ENCODE data around the gene IL1A. TPM values are rescaled to one million over a fixed set of nuclear protein-coding genes. Genes with fewer than 3 reads are reported as not detected.

IL1A gene
- total RNA-seq, 2 donors from 2014 or later, result 0.49 to 2.0 TPM

DNA sequence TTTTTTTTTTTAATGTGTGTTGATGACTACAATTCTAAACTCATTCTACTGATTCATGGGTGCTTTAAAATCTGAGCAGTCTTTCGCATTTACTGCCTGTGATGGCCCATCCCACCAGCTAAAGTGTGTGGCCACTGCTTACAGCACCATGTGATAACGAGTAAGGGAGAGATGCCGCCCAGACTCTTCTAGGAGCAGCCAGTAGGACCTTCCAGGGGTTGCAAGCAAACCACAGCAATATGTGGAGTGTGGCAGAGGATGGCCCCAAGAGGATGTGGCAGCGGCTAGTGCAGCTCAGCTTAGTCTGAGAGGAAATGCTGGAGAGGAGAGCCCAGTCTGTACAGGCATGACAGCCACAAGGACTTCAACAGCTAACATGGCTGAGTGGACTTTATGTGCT, 37.4 kb upstream of the IL1A start:
- peak in 1 of 2 donors; percentile 57 for DNase-seq (ENCODE audit: low spot score in 2 of 2)
- H3K9me3 Mint-ChIP-seq, result no peaks in the 10 kb centered on the region
- peak; percentile 48 to 61 for ATAC-seq
- peak overlapping the region; percentile 23 to 85 for H3K27ac Mint-ChIP-seq
- H3K36me3 Mint-ChIP-seq, result no peaks in the 10 kb centered on the region

- Mint-ChIP-seq H3K9me3 (no peaks in the 10 kb centered on the region), H3K27ac (peak overlapping the region; percentile 46 to 85), H3K36me3 (no peaks in the 10 kb centered on the region)
- DNase-seq (ENCODE audit: low spot score in 2 of 2), result peak; percentile 63 to 65
- ATAC-seq, result peak; percentile 98 to 99
These were observed 36.8 kb upstream of the IL1A start for GRCh38 chr2:112821142-112821541.

- no peaks in the 10 kb centered on the region for H3K9me3 Mint-ChIP-seq
- no peak for DNase-seq (ENCODE audit: low spot score in 2 of 2)
- no peaks in the 10 kb centered on the region for H3K36me3 Mint-ChIP-seq
- no peak overlapping the region for H3K27ac Mint-ChIP-seq
- no peak for ATAC-seq
These were observed 36.0 kb upstream of the IL1A start for GRCh38 chr2:112820343-112820742.

GRCh38 chr2:112819081-112819480, 34.8 kb upstream of the IL1A start:
- ATAC-seq, result no peak
- Mint-ChIP-seq H3K36me3 (no peaks in the 10 kb centered on the region), H3K9me3 (no peaks in the 10 kb centered on the region), H3K27ac (no peak overlapping the region)
- no peak for DNase-seq (ENCODE audit: low spot score in 2 of 2)

DNA sequence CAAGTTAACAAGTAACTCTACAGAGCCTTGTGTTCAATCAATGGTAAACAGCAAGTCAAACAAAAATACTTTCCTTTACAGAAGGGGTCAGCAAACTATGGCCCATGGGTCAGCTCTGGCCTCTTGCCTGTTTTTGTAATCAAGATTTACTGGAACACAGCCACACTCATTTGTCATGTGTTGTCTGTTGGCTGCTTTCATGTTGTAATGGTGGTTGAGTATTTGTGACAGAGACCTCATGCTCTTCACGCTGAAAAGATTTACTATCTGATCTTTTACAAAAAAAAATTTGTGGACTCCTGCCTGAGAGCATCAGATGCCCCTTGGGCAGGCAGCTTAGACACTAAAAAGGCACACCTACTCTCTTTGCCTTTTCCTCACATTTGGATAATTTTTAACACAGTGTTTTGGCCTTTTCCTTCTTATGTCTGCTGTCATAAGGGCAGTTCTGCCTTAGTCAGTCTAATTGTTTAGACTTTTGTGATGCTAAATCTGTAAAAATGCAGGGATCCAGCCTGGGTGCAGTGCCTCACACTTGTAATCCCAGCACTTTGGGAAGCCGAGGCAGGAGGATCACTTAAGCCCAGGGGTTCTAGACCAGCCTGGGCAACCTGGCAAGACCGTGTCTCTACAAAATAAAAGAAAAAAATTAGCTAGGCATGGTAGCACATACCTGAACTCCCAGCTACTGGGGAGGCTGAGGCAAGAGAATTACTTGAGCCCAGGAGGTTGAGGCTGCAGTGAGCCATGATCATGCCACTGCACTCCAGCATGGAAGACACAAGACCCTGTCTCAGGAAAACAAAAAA, 34.0 kb upstream of the IL1A start:
- ATAC-seq (no peak), DNase-seq (ENCODE audit: low spot score in 2 of 2) (no peak)
- no peak overlapping the region for H3K27ac Mint-ChIP-seq
- H3K9me3 Mint-ChIP-seq, result no peaks in the 10 kb centered on the region
- H3K36me3 Mint-ChIP-seq, result no peaks in the 10 kb centered on the region

- Mint-ChIP-seq H3K27ac (no peak overlapping the region), H3K9me3 (no peaks in the 10 kb centered on the region), H3K36me3 (no peaks in the 10 kb centered on the region)
- ATAC-seq (no peak), DNase-seq (ENCODE audit: low spot score in 2 of 2) (no peak)
These were observed 32.9 kb upstream of the IL1A start for GRCh38 chr2:112817082-112817689.

- H3K36me3 Mint-ChIP-seq, result peaks cover 0 to 13% of the 10 kb centered on the region in 2 donors
- no peak for ATAC-seq
- DNase-seq (ENCODE audit: low spot score in 2 of 2), result no peak
- H3K9me3 Mint-ChIP-seq, result peaks cover 0 to 10% of the 10 kb centered on the region in 2 donors
- no peak overlapping the region for H3K27ac Mint-ChIP-seq
These were observed 30.0 kb upstream of the IL1A start for GRCh38 chr2:112814278-112814677.

GRCh38 chr2:112813280-112813966, 29.1 kb upstream of the IL1A start:
- ATAC-seq (no peak), DNase-seq (ENCODE audit: low spot score in 2 of 2) (no peak)
- Mint-ChIP-seq H3K27ac (peak overlapping the region in 1 of 2 donors; percentile 50), H3K9me3 (peaks cover 0 to 16% of the 10 kb centered on the region in 2 donors), H3K36me3 (peaks cover 0 to 13% of the 10 kb centered on the region in 2 donors)

GRCh38 chr2:112812318-112813267, 28.3 kb upstream of the IL1A start:
- peak in 1 of 2 donors; percentile 34 for ATAC-seq
- Mint-ChIP-seq H3K27ac (peak overlapping the region in 1 of 2 donors; percentile 50), H3K9me3 (peaks cover 2 to 19% of the 10 kb centered on the region in 2 donors), H3K36me3 (peaks cover 2 to 13% of the 10 kb centered on the region in 2 donors)
- no peak for DNase-seq (ENCODE audit: low spot score in 2 of 2)

- ATAC-seq (peak; percentile 38 to 87), DNase-seq (ENCODE audit: low spot score in 2 of 2) (peak in 1 of 2 donors; percentile 57)
- peaks cover 9 to 24% of the 10 kb centered on the region in 2 donors for H3K9me3 Mint-ChIP-seq
- H3K27ac Mint-ChIP-seq, result peak overlapping the region in 1 of 2 donors; percentile 50
- peaks cover 7 to 13% of the 10 kb centered on the region in 2 donors for H3K36me3 Mint-ChIP-seq
These were observed 27.6 kb upstream of the IL1A start for GRCh38 chr2:112811841-112812306.

GRCh38 chr2:112811276-112811831, 27.1 kb upstream of the IL1A start:
- DNase-seq (ENCODE audit: low spot score in 2 of 2) (no peak), ATAC-seq (no peak)
- Mint-ChIP-seq H3K27ac (peak overlapping the region in 1 of 2 donors; percentile 50), H3K36me3 (peaks cover 7 to 18% of the 10 kb centered on the region in 2 donors), H3K9me3 (peaks cover 13 to 29% of the 10 kb centered on the region in 2 donors)

- peaks cover 7 to 19% of the 10 kb centered on the region in 2 donors for H3K36me3 Mint-ChIP-seq
- DNase-seq (ENCODE audit: low spot score in 2 of 2), result no peak
- peaks cover 13 to 30% of the 10 kb centered on the region in 2 donors for H3K9me3 Mint-ChIP-seq
- no peak for ATAC-seq
- no peak overlapping the region for H3K27ac Mint-ChIP-seq
These were observed 24.8 kb upstream of the IL1A start for GRCh38 chr2:112809112-112809511.

- Mint-ChIP-seq H3K36me3 (peaks cover 7 to 19% of the 10 kb centered on the region in 2 donors), H3K9me3 (peaks cover 13 to 30% of the 10 kb centered on the region in 2 donors), H3K27ac (no peak overlapping the region)
- no peak for DNase-seq (ENCODE audit: low spot score in 2 of 2)
- ATAC-seq, result no peak
These were observed 23.0 kb upstream of the IL1A start for GRCh38 chr2:112807233-112807807.

DNA sequence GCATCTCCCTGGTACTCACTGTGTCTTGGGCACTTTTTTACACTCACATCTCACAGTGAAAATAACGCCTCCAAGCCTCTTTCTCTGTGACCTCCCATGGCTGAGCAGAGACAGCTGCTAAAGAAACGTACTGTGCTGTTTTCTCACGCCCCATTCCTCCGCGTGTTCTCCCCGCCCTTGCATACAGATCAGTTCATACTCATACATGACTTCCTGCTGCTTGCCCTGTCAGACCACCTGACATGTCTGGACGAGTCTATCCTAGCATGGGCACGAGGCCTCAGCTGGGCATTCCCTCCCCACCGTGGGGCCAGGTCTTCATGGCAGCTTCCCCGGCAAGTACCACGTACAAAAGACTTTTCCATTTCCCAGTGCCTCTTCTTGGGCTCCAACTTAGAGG, 21.2 kb upstream of the IL1A start:
- Mint-ChIP-seq H3K27ac (peak overlapping the region in 1 of 2 donors; percentile 55), H3K9me3 (peaks cover 13 to 26% of the 10 kb centered on the region in 2 donors), H3K36me3 (peaks cover 7 to 12% of the 10 kb centered on the region in 2 donors)
- no peak for DNase-seq (ENCODE audit: low spot score in 2 of 2)
- ATAC-seq, result no peak
